GM12878 (cell line): ENCODE data around the gene RALB. TPM values are rescaled to one million over a fixed set of nuclear protein-coding genes. Genes with fewer than 3 reads are reported as not detected.

Experiments used
- ATAC-seq: fragments of 200-7000 bp; cut with Tn5 transposase; 3 replicates; pipeline ENCODE4 v1.9.1; 2020; ENCODE audit warnings: mild to moderate bottlenecking, moderate library complexity
- BruUV-seq: library from RNA; stranded (reverse); fragments of 400-500 nt; replicated peaks from 2 replicates; lab custom pipeline; 2021; lab: Mats Ljungman, UMichigan
- CTCF ChIA-PET: fragments of 300-600 bp; sonication (Branson Sonifier 250); formaldehyde crosslinking; extraction: SDS; loops from one replicate; lab custom pipeline; 2021; ENCODE audit warnings: inconsistent platforms; lab: Yijun Ruan, JAX
- POLR2A ChIA-PET: fragments of 350-600 bp; formaldehyde crosslinking; extraction: SDS; loops from one replicate; lab custom pipeline; 2021; ENCODE audit warnings: inconsistent platforms; lab: Charles Lee
- RAD21 ChIA-PET: fragments of 300-600 bp; sonication (Branson Sonifier 250); formaldehyde crosslinking; loops from one replicate; lab custom pipeline; 2023; ENCODE audit warnings: antibody characterized with exemption; ENCODE audit not compliant: unreplicated experiment; lab: Charles Lee
- SMC1A ChIA-PET: fragments of 300-600 bp; sonication (Branson Sonifier 250); formaldehyde crosslinking; loops from one replicate; lab custom pipeline; 2023; ENCODE audit not compliant: unreplicated experiment, uncharacterized antibody; lab: Charles Lee
- DNase-seq: peaks from one replicate; pipeline ENCODE4 v3.0.0-alpha.2; 2011; ENCODE audit warnings: low read depth, low spot score
- FAIRE-seq: peaks from 3 replicates; lab custom pipeline; 2011; peaks lifted over from hg19 to GRCh38; lab: Jason Lieb, UNC
- H2AFZ ChIP-seq: 2 replicates; pipeline ENCODE4 v1.6.0; 2011; ENCODE audit warnings: low read depth, low read length, control low read depth; ENCODE audit not compliant: control insufficient read depth
- H3K27ac ChIP-seq: 2 replicates; pipeline ENCODE4 v1.5.1; 2011; ENCODE audit warnings: control low read depth; ENCODE audit not compliant: control insufficient read depth, insufficient read depth
- H3K27me3 ChIP-seq, 2 experiments: replicated peaks in 1 of 2; 2 replicates each; pipeline versions ENCODE4 v1.6.0 to v1.6.1; 2011; ENCODE audit warnings: low read length in 1 of 2; ENCODE audit not compliant: control insufficient read depth in 2 of 2, insufficient read depth in 2 of 2
- H3K36me3 ChIP-seq, 2 experiments: 2 replicates each; pipeline ENCODE4 v1.5.1; 2011; ENCODE audit warnings: low read length in 1 of 2; ENCODE audit not compliant: control insufficient read depth in 2 of 2, insufficient read depth in 2 of 2
- H3K4me1 ChIP-seq: 2 replicates; pipeline ENCODE4 v1.6.1; 2011; ENCODE audit warnings: mild to moderate bottlenecking, low read length, moderate library complexity, mixed read lengths; ENCODE audit not compliant: control insufficient read depth, insufficient read depth
- H3K4me2 ChIP-seq: 2 replicates; pipeline ENCODE4 v1.6.0; 2011; ENCODE audit warnings: control low read depth; ENCODE audit not compliant: control insufficient read depth, insufficient read depth
- H3K4me3 ChIP-seq: fragments of 200-600 bp; sonication (generic); 2 replicates; pipeline ENCODE4 v1.5.1; 2016
- H3K79me2 ChIP-seq: 2 replicates; pipeline ENCODE4 v1.6.0; 2011; ENCODE audit warnings: low read length; ENCODE audit not compliant: control insufficient read depth, insufficient read depth
- H3K9ac ChIP-seq: 2 replicates; pipeline ENCODE4 v1.8.0; 2011; ENCODE audit warnings: low read length, control low read depth, mixed read lengths; ENCODE audit not compliant: control insufficient read depth, insufficient read depth
- H3K9me3 ChIP-seq: replicated peaks from 3 replicates; pipeline ENCODE4 v1.5.1; 2011; ENCODE audit warnings: mild to moderate bottlenecking, low read length; ENCODE audit not compliant: control insufficient read depth, insufficient read depth
- H4K20me1 ChIP-seq: 2 replicates; pipeline ENCODE4 v1.6.0; 2011; ENCODE audit not compliant: control insufficient read depth, insufficient read depth
- BHLHE40 ChIP-seq, 2 experiments: fragments of 450-650 bp in 1 of 2; IDR thresholded peaks; 2 replicates each; pipeline ENCODE4 v1.6.1; 2011 to 2017; ENCODE audit warnings: low read depth in 2 of 2, borderline replicate concordance in 1 of 2, improper control_type of control experiment in 1 of 2, low read length in 1 of 2, mild to moderate bottlenecking in 1 of 2
- HCFC1 ChIP-seq: fragments of 150-350 bp; IDR thresholded peaks from 2 replicates; pipeline ENCODE4 v1.6.1; 2014; ENCODE audit warnings: low read length
- JUND ChIP-seq: IDR thresholded peaks from 2 replicates; pipeline ENCODE4 v1.6.1; 2012; ENCODE audit warnings: low read depth, mild to moderate bottlenecking, low read length, improper control_type of control experiment, moderate library complexity
- MEF2A ChIP-seq: IDR thresholded peaks from 2 replicates; pipeline ENCODE4 v1.6.1; 2011; ENCODE audit warnings: low read depth, mild to moderate bottlenecking, low read length, moderate library complexity; ENCODE audit not compliant: insufficient read depth
- MEF2B ChIP-seq: fragments of 450-650 bp; IDR thresholded peaks from 2 replicates; pipeline ENCODE4 v1.6.1; 2018; ENCODE audit warnings: mild to moderate bottlenecking, moderate library complexity; ENCODE audit not compliant: partially characterized antibody, poor library complexity, severe bottlenecking
- NFYB ChIP-seq: IDR thresholded peaks from 2 replicates; pipeline ENCODE4 v1.6.1; 2011; ENCODE audit warnings: low read depth, mild to moderate bottlenecking, low read length, improper control_type of control experiment, moderate library complexity; ENCODE audit not compliant: insufficient read depth
- NR2F1 ChIP-seq: fragments of 450-650 bp; conservative IDR thresholded peaks from 2 replicates; pipeline ENCODE4 v1.6.1; 2017; ENCODE audit warnings: mild to moderate bottlenecking
- RAD51 ChIP-seq: fragments of 450-650 bp; IDR thresholded peaks from 2 replicates; pipeline ENCODE4 v1.6.1; 2016; ENCODE audit warnings: moderate library complexity, mild to moderate bottlenecking, inconsistent platforms
- RBBP5 ChIP-seq: fragments of 200-600 bp; sonication (generic); conservative IDR thresholded peaks from 2 replicates; pipeline ENCODE4 v1.6.1; 2016
- SIN3A ChIP-seq: IDR thresholded peaks from 2 replicates; pipeline ENCODE4 v1.6.1; 2012; ENCODE audit warnings: low read depth, low read length, improper control_type of control experiment
- SKIL ChIP-seq: fragments of 450-650 bp; IDR thresholded peaks from 2 replicates; pipeline ENCODE4 v1.6.1; 2017; ENCODE audit warnings: mild to moderate bottlenecking, low read depth, inconsistent platforms; ENCODE audit not compliant: poor library complexity, severe bottlenecking
- SMARCA5 ChIP-seq: fragments of 450-650 bp; IDR thresholded peaks from 2 replicates; pipeline ENCODE4 v1.6.1; 2017; ENCODE audit warnings: mild to moderate bottlenecking
- SP1 ChIP-seq: IDR thresholded peaks from one replicate; pipeline ENCODE4 v1.6.1; 2011; ENCODE audit warnings: low read depth, low read length
- TCF12 ChIP-seq: IDR thresholded peaks from 2 replicates; pipeline ENCODE4 v1.6.1; 2011; ENCODE audit warnings: low read depth, mild to moderate bottlenecking, low read length
- ZSCAN29 ChIP-seq: fragments of 450-650 bp; IDR thresholded peaks from 2 replicates; pipeline ENCODE4 v1.6.1; 2017; ENCODE audit warnings: mild to moderate bottlenecking, moderate library complexity
- WGBS: methylation state at CpG from one replicate; pipeline ENCODE4 v1.1.6; 2016; ENCODE audit warnings: low lambda C conversion rate; ENCODE audit not compliant: insufficient replicate concordance, insufficient coverage; ENCODE audit errors: missing lambda C conversion rate; 5-methylcytosine and 5-hydroxymethylcytosine counted together
- in situ Hi-C: fragments of 300-500 bp; cut with MboI; formaldehyde crosslinking; loops from 9 replicates; pipeline ENCODE4 v1.14.3; 2018; ENCODE audit warnings: mixed read lengths
- intact Hi-C: fragments of 100-400 bp; cut with micrococcal nuclease; formaldehyde crosslinking; loops from one replicate; pipeline ENCODE4 v1.14.2; 2022; ENCODE audit not compliant: unreplicated experiment
- polyA plus RNA-seq, 11 experiments: library from polyadenylated mRNA; depleted of rRNA in 4 of 11; unstranded in 6 of 11; stranded (reverse) in 5 of 11; fragments of >200 nt; fragmentation: Nextera tagmentation in 4 of 11; fragmentation: Illumina TruSeq in 1 of 11; extraction: Ambion mirVana in 4 of 11; extraction: Trizol in 1 of 11; gene quantifications; 1 replicate in 1 of 11; 2 replicates in 10 of 11; pipeline versions ENCODE4 v1.2.1 to v1.2.3, GENCODE V29; 2011 to 2016; ENCODE audit warnings: inconsistent platforms in 2 of 11, missing spikeins in 2 of 11, low read depth in 1 of 11
- total RNA-seq, 4 experiments: library from RNA; depleted of rRNA in 3 of 4; stranded (reverse); fragments of >200 nt in 3 of 4; fragmentation: Illumina TruSeq in 1 of 4; extraction: Trizol in 1 of 4; gene quantifications; 2 replicates each; pipeline versions ENCODE4 v1.2.1 to v1.2.3, GENCODE V29; 2013 to 2021
- TF ChIP-seq, protein P1 (sequence below): fragments of 450-650 bp; IDR thresholded peaks from 2 replicates; pipeline ENCODE4 v1.6.1; 2018; ENCODE audit warnings: borderline replicate concordance, mild to moderate bottlenecking; ENCODE audit not compliant: partially characterized antibody

The RALB gene
- total and polyA plus RNA-seq, 10 of the 15 experiments (the other 5 are each of a cell fraction or from before 2014, with no cell fraction given): 8.3 to 54.0 (median 24.2) TPM

DNA sequence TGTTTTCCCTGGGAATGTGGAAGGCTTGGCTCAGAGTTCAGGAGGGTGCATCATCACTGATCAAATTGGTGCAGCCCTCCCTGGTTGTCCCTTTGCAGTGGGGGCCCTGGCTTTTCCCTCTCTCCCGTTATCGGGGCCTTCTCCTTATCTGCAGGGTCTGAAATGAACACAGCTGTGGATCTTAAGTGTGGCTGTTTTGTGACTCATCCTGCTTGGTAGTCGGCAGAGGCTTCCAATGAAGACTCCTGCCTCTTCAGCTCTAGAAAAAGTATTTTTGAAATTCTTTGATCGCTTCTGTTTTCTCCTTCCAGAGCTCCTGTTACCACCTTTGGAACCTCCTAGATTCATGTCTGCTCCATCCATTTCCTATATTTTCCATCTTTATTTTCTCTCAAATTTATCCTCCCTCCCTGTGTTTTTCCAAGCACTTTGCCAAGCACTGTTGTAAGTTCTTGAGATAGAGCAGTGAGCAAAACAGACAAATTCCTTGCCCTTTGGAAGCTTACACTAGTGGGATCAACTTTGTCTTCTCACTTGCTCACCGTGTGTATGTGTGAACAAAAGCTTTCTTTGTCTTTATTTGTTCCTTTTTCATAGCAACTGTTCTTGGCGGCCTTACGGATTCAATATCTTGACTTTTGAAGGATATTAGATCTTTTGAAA is 45.7 kb downstream of the RALB start:
- BruUV-seq: no TSS peak
- ChIA-PET POLR2A (no interaction called here), CTCF (interaction anchor here (0.9 to 2.2 kb wide), 2 partner anchors 15 to 123 kb away, joined by 3 to 8 read pairs; no protein-coding TSS in a partner anchor), SMC1A (interaction anchor here (1.0 to 1.3 kb wide), 2 partner anchors 11 to 53 kb away, joined by 3 read pairs; no protein-coding TSS in a partner anchor), RAD21 (interaction anchor here (1.3 to 1.7 kb wide), 2 partner anchors 9 to 15 kb away, joined by 3 to 4 read pairs; no protein-coding TSS in a partner anchor)
- no peak for TF ChIP-seq SP1
- TF ChIP-seq JUND: no peak
- TF ChIP-seq SIN3A: no peak
- TF ChIP-seq SKIL: no peak
- no peak for TF ChIP-seq BHLHE40 (IDR thresholded peaks at IDR 0.05; ENCODE audit: borderline replicate concordance in 1 of 2, low read depth in 2 of 2, low read length in 1 of 2)
- no peak for TF ChIP-seq RBBP5
- TF ChIP-seq, protein P1, sequence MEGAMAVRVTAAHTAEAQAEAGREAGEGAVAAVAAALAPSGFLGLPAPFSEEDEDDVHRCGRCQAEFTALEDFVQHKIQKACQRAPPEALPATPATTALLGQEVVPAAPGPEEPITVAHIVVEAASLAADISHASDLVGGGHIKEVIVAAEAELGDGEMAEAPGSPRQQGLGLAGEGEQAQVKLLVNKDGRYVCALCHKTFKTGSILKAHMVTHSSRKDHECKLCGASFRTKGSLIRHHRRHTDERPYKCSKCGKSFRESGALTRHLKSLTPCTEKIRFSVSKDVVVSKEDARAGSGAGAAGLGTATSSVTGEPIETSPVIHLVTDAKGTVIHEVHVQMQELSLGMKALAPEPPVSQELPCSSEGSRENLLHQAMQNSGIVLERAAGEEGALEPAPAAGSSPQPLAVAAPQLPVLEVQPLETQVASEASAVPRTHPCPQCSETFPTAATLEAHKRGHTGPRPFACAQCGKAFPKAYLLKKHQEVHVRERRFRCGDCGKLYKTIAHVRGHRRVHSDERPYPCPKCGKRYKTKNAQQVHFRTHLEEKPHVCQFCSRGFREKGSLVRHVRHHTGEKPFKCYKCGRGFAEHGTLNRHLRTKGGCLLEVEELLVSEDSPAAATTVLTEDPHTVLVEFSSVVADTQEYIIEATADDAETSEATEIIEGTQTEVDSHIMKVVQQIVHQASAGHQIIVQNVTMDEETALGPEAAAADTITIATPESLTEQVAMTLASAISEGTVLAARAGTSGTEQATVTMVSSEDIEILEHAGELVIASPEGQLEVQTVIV: no peak
- no peak for TF ChIP-seq NFYB
- no peak for TF ChIP-seq RAD51
- no peak for TF ChIP-seq NR2F1
- no peak for TF ChIP-seq SMARCA5
- TF ChIP-seq MEF2A: no peak
- no peak for TF ChIP-seq MEF2B
- no peak for TF ChIP-seq HCFC1
- TF ChIP-seq ZSCAN29: no peak
- TF ChIP-seq TCF12: no peak
- peaks cover 12% of the 10 kb centered on the region for H3K4me1 ChIP-seq
- 96% methylated on average over 7 of the region's 7 CpGs for WGBS
- no peaks in the 10 kb centered on the region for H3K27me3 ChIP-seq
- H2AFZ ChIP-seq: no peak overlapping the region
- H3K4me2 ChIP-seq: no peak overlapping the region
- H4K20me1 ChIP-seq: no peaks in the 10 kb centered on the region
- ATAC-seq (no peak), FAIRE-seq (no peak), DNase-seq (no peak)
- no peaks in the 10 kb centered on the region for H3K79me2 ChIP-seq
- no peak overlapping the region for H3K27ac ChIP-seq
- no peak overlapping the region for H3K4me3 ChIP-seq
- H3K9ac ChIP-seq: no peak overlapping the region
- H3K9me3 ChIP-seq: no peaks in the 10 kb centered on the region
- H3K36me3 ChIP-seq: peaks cover 0 to 11% of the 10 kb centered on the region in 2 experiments; a peak in 3 of 4 replicates
- in situ Hi-C loops (no loop called here), intact Hi-C loops (no loop called here)
